ENCODE data around the gene SLC26A9. TPM values are rescaled to one million over a fixed set of nuclear protein-coding genes. Genes with fewer than 3 reads are reported as not detected.

Gene SLC26A9
- total RNA-seq, 1 donor from 2014 or later: not detected

DNA sequence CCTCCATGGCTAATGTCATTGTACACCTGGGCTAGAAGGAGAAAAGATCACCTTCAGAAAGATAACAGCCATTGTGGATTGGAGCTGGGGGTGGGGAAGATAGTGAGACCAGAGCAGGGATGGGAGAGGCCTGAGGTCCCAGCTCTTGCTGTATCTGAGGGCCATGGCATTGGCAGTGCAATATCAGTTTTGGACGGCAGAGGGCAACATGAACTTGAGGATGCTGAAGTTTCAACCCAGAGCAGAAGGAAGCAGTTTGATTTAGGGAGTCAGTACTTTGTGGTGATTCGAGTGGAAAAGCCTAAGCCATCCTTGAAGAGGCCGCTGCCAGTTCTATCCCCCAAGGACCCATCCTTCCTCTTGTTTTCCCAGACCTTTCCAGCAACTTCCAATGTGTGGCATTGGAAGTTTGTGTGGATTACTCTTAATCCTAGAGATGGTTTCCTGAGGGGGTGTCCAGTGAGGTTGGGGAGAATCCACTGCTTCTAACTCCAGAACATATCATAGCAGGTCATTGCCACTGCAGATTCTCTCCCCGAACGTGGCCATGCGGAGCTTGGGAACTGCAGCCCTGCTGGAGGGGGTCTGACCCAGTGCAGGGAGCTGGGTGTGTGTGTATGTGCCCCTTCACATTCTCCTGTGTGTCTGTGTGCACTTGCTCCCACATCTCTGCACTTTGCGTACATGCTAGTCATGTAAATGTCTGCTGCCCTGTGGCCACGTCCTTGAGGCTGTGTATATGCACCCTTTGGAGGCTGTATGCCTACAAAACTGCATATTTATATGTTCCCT, 24.1 kb downstream of the SLC26A9 start:
- TF ChIP-seq, protein P1, sequence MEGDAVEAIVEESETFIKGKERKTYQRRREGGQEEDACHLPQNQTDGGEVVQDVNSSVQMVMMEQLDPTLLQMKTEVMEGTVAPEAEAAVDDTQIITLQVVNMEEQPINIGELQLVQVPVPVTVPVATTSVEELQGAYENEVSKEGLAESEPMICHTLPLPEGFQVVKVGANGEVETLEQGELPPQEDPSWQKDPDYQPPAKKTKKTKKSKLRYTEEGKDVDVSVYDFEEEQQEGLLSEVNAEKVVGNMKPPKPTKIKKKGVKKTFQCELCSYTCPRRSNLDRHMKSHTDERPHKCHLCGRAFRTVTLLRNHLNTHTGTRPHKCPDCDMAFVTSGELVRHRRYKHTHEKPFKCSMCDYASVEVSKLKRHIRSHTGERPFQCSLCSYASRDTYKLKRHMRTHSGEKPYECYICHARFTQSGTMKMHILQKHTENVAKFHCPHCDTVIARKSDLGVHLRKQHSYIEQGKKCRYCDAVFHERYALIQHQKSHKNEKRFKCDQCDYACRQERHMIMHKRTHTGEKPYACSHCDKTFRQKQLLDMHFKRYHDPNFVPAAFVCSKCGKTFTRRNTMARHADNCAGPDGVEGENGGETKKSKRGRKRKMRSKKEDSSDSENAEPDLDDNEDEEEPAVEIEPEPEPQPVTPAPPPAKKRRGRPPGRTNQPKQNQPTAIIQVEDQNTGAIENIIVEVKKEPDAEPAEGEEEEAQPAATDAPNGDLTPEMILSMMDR (IDR thresholded peaks at IDR 0.05): peak; percentile 89
- Mint-ChIP-seq H3K27me3 (ENCODE audit: low read depth) (no peaks in the 10 kb centered on the region), H3K4me3 (ENCODE audit: unreplicated experiment) (no peak overlapping the region), H3K4me1 (ENCODE audit: low read depth) (peaks cover 20% of the 10 kb centered on the region), H3K36me3 (ENCODE audit: low read depth) (no peaks in the 10 kb centered on the region), H3K27ac (ENCODE audit: unreplicated experiment) (no peak overlapping the region), H3K9me3 (ENCODE audit: low read depth) (no peaks in the 10 kb centered on the region)
- DNase-seq (ENCODE audit: low spot score): no peak

DNA sequence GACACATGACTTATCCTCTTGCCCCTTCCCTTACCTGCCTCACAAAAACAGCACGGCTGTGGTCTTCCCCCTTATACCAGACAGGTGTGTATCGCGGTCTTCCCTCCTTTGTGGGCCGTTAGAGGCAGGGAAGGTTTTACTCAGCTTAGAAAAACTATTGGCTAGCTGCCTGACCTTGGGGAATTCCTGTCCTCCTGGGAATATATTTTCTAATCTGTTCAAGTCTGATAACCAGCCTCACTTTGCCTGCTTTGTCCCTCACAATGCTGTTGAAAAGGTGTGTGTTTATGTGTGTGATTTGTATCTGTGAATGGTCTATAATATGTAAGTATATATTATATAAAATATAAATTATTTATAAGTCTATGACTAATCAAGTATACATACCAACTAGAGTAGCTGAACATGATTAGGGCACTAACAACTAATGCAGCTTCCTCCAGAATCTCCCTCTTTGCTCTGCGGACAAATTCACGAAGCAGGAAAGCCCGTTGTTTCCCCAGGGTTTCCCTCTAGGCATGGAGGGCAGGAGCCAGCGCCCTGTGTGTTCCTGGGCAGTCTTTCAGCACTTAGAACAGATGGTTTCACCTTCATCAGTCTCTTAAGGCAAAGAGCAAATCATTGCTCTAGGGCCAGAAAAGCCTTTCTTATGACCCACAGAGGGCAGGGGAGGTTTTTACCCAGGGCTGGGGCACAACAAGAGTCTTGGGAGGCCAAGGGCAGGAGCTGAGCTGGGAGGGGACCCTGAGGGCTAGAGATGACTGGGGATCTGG, 25.6 kb downstream of the SLC26A9 start:
- no peaks in the 10 kb centered on the region for H3K9me3 Mint-ChIP-seq (ENCODE audit: low read depth)
- no peak for DNase-seq (ENCODE audit: low spot score)
- TF ChIP-seq, protein P1 (IDR thresholded peaks at IDR 0.05): no peak
- H3K4me1 Mint-ChIP-seq (ENCODE audit: low read depth): peaks cover 32% of the 10 kb centered on the region
- no peak overlapping the region for H3K27ac Mint-ChIP-seq (ENCODE audit: unreplicated experiment)
- no peaks in the 10 kb centered on the region for H3K27me3 Mint-ChIP-seq (ENCODE audit: low read depth)
- H3K36me3 Mint-ChIP-seq (ENCODE audit: low read depth): no peaks in the 10 kb centered on the region
- H3K4me3 Mint-ChIP-seq (ENCODE audit: unreplicated experiment): no peak overlapping the region

DNA sequence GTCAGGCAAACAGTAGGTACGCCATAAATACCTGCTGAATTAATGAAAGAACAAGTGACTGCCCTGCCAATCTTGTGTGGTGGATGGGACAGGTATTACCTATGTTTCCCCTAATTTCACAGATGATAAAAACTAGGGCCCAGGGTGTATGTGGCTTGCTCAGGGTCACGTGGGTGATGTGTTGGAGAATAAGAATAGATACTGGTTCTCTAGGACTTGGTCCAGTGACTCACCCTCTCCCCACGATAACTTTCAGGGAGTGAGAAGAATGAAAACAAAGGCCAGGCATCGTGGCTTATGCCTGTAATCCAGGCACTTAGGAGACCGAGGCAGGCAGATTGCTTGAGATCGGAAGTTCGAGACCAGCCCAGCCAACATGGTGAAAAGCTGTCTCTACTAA, 26.7 kb downstream of the SLC26A9 start:
- Mint-ChIP-seq H3K36me3 (ENCODE audit: low read depth) (no peaks in the 10 kb centered on the region), H3K9me3 (ENCODE audit: low read depth) (no peaks in the 10 kb centered on the region), H3K27ac (ENCODE audit: unreplicated experiment) (no peak overlapping the region), H3K4me3 (ENCODE audit: unreplicated experiment) (no peak overlapping the region), H3K4me1 (ENCODE audit: low read depth) (peaks cover 32% of the 10 kb centered on the region), H3K27me3 (ENCODE audit: low read depth) (no peaks in the 10 kb centered on the region)
- TF ChIP-seq, protein P1 (IDR thresholded peaks at IDR 0.05): no peak
- DNase-seq (ENCODE audit: low spot score): no peak

DNA sequence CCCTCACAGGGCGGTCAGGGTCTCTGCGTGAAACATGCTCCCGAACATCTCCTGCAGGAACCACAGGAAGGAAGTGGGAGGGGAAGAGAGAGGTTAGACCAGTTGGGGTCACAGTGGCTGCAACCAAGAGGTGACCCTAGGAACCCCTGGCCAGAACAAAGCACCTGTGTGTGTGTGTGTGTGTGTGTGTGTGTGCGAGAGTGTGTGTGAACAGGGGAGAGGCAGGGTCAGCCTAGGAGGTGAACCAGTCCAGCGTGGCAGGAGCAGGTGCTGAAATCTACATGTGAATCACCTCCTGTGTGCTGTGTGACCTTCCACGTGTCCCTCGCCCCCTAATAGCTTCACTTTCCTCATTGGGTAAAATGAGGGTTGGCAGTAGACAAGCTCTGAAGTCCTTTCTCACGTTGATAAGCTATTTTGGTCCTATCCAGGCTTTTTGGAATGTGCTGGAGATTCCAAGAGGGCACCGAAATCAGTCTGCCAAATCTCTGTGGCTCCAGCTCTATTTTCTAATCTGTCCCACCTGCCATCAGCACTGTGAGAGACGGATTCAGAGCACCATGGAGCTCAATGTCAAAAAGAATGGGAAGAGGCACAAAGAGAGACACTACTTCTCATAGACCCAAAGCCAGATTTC, 27.8 kb downstream of the SLC26A9 start:
- H3K4me1 Mint-ChIP-seq (ENCODE audit: low read depth): peaks cover 32% of the 10 kb centered on the region
- no peaks in the 10 kb centered on the region for H3K9me3 Mint-ChIP-seq (ENCODE audit: low read depth)
- no peak overlapping the region for H3K4me3 Mint-ChIP-seq (ENCODE audit: unreplicated experiment)
- H3K27ac Mint-ChIP-seq (ENCODE audit: unreplicated experiment): no peak overlapping the region
- no peaks in the 10 kb centered on the region for H3K36me3 Mint-ChIP-seq (ENCODE audit: low read depth)
- TF ChIP-seq, protein P1 (IDR thresholded peaks at IDR 0.05): no peak
- H3K27me3 Mint-ChIP-seq (ENCODE audit: low read depth): no peaks in the 10 kb centered on the region
- DNase-seq (ENCODE audit: low spot score): no peak

DNA sequence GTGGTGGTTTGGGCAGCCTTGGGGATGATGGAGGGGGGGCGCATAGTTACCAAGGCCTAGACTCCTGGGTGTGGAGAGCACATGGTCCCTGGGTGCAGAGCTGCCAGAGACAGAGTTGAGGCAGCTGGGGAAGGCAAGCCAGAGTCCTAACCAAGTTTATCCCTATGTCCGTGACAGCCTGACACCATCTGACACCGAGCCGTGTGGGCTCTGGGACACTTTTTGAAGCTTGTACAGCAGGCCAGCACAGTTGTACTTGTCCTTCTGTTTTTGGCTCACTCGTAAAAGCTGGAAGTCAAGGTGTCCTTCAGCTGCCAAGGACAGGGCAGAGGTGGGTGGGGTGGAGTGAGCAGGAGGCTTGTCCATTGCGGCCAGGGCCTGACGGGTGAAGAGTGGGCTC, 28.5 kb downstream of the SLC26A9 start:
- Mint-ChIP-seq H3K4me3 (ENCODE audit: unreplicated experiment) (no peak overlapping the region), H3K9me3 (ENCODE audit: low read depth) (no peaks in the 10 kb centered on the region), H3K27ac (ENCODE audit: unreplicated experiment) (no peak overlapping the region), H3K36me3 (ENCODE audit: low read depth) (no peaks in the 10 kb centered on the region), H3K4me1 (ENCODE audit: low read depth) (peaks cover 24% of the 10 kb centered on the region), H3K27me3 (ENCODE audit: low read depth) (no peaks in the 10 kb centered on the region)
- TF ChIP-seq, protein P1 (IDR thresholded peaks at IDR 0.05): no peak
- no peak for DNase-seq (ENCODE audit: low spot score)
